IPS-18a (cell line): ENCODE measurements around the gene AOPEP.
"Not testable (repeated sequence)": the region's sequence is repeated elsewhere in the genome, so short reads cannot be mapped to it uniquely, and the experiment has no call there.

Experiments
- H3K27ac ChIP-seq: one replicate; pipeline ENCODE4 v1.5.1; 2013; ENCODE audit warnings: low read length
- H3K27me3 ChIP-seq: one replicate; pipeline ENCODE4 v1.6.1; 2013; ENCODE audit warnings: mild to moderate bottlenecking, low read length; ENCODE audit not compliant: control insufficient read depth, insufficient read depth
- H3K36me3 ChIP-seq: one replicate; pipeline ENCODE4 v1.6.1; 2013; ENCODE audit warnings: low read depth, low read length; ENCODE audit not compliant: control insufficient read depth
- H3K4me1 ChIP-seq: one replicate; pipeline ENCODE4 v1.6.1; 2013; ENCODE audit warnings: low read depth, low read length; ENCODE audit not compliant: control insufficient read depth
- H3K4me3 ChIP-seq: one replicate; pipeline ENCODE4 v1.5.1; 2013; ENCODE audit warnings: low read length
- H3K9ac ChIP-seq: one replicate; pipeline ENCODE4 v1.6.1; 2013; ENCODE audit warnings: mild to moderate bottlenecking, low read length, moderate library complexity
- H3K9me3 ChIP-seq: one replicate; pipeline ENCODE4 v1.6.1; 2013; ENCODE audit warnings: low read depth, low read length; ENCODE audit not compliant: control insufficient read depth

The AOPEP gene

GRCh38 chr9:94952565-94953373 is 226.3 kb downstream of the AOPEP start:
- no peaks in the 10 kb centered on the region for H3K27me3 ChIP-seq
- H3K9me3 ChIP-seq, result no peaks in the 10 kb centered on the region
- H3K9ac ChIP-seq, result no peak overlapping the region
- H3K27ac ChIP-seq, result no peak overlapping the region
- H3K4me3 ChIP-seq, result no peak overlapping the region
- peaks cover 33% of the 10 kb centered on the region for H3K4me1 ChIP-seq
- H3K36me3 ChIP-seq, result no peaks in the 10 kb centered on the region

DNA sequence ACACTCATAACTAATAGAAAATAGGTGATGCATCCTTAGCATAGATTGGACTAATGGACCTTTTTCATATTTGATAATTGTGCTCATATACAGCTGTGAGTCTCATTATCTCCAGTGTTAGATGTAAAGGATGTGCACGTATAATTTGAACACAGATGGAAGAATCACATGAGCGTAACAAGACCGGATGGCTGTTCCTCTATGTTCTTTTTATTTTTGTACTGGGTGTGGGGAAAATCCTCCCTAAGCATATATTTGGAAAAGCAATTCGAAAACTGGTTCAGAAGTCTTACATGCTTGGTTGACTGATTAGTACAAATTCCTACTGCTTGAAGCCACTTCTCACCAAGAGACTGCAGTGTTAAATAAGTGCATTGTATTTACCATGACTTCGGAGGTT is 230.2 kb downstream of the AOPEP start:
- Histone ChIP-seq H3K27me3 (no peaks in the 10 kb centered on the region), H3K4me1 (no peaks in the 10 kb centered on the region), H3K36me3 (no peaks in the 10 kb centered on the region), H3K27ac (no peak overlapping the region), H3K9ac (no peak overlapping the region), H3K4me3 (no peak overlapping the region), H3K9me3 (no peaks in the 10 kb centered on the region)

DNA sequence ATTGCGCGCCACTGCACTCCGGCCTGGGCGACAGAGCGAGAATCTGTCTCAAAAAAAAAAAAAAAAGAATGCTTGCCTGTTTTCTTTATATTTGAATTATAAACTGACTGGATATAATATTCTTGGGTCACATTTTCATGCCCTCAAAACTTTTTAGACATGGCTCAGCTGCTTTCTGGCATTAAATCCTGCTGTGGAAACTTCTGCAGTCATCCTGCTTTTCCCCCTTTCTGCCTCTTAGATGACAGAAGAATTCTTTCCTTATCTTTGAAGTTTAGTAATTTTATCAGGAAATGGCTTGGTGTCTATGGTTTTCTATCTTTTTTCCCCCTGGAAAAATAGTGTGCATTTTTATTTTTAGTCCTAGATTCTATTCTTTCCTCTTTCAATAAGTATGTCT is 234.5 kb downstream of the AOPEP start:
- Histone ChIP-seq H3K4me1 (no peaks in the 10 kb centered on the region), H3K27me3 (no peaks in the 10 kb centered on the region), H3K9me3 (no peaks in the 10 kb centered on the region), H3K36me3 (no peaks in the 10 kb centered on the region), H3K9ac (no peak overlapping the region), H3K27ac (no peak overlapping the region), H3K4me3 (no peak overlapping the region)

DNA sequence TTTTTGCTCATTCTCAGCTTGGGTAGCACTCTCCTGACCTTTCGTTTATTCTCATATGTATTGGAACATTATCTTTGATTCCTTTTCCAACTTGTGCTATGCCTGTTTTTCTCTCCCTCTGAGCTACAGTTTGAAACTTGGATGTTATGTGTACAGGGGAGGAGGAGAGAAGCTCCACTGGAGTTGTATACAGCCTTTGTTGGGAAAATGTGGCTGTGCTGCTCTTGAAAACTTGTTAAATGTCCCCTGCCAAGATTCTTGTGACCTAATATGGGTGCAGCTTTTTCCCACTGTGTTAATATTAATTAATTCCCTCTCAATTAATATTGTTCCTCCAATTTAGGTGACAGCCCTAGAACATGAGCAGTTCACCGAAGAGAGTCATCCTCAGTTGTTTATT is 235.4 kb downstream of the AOPEP start:
- no peaks in the 10 kb centered on the region for H3K27me3 ChIP-seq
- H3K36me3 ChIP-seq, result no peaks in the 10 kb centered on the region
- no peaks in the 10 kb centered on the region for H3K4me1 ChIP-seq

DNA sequence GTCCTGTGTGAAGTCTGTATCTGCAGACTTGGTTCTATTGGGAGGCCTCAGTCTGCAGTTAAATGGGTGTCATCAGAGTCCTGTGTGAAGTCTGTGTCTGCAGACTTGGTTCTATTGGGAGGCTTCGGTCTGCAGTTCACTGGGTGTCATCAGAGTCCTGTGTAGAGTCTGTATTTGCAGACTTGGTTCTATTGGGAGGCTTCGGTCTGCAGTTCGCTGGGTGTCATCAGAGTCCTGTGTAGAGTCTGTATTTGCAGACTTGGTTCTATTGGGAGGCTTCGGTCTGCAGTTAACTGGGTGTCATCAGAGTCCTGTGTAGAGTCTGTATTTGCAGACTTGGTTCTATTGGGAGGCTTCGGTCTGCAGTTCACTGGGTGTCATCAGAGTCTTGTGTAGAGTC is 239.1 kb downstream of the AOPEP start:
- H3K4me1 ChIP-seq, H3K9me3 ChIP-seq, H3K27me3 ChIP-seq, H3K36me3 ChIP-seq, H3K9ac ChIP-seq, H3K4me3 ChIP-seq, H3K27ac ChIP-seq: not testable (repeated sequence)

More for the DNA sequence above, 235.4 kb downstream of the AOPEP start:
- no peak overlapping the region for H3K9ac ChIP-seq
- H3K27ac ChIP-seq, result no peak overlapping the region
- no peaks in the 10 kb centered on the region for H3K9me3 ChIP-seq
- H3K4me3 ChIP-seq, result no peak overlapping the region

GRCh38 chr9:94966046-94966445 is 239.5 kb downstream of the AOPEP start:
- not testable (repeated sequence) for H3K4me3 ChIP-seq, H3K36me3 ChIP-seq, H3K9me3 ChIP-seq, H3K27ac ChIP-seq, H3K9ac ChIP-seq, H3K4me1 ChIP-seq, H3K27me3 ChIP-seq

GRCh38 chr9:94967482-94967881 is 241.0 kb downstream of the AOPEP start:
- H3K9me3 ChIP-seq, result no peaks in the 10 kb centered on the region
- H3K36me3 ChIP-seq, result no peaks in the 10 kb centered on the region
- peaks cover 4% of the 10 kb centered on the region for H3K4me1 ChIP-seq
- no peak overlapping the region for H3K27ac ChIP-seq
- H3K4me3 ChIP-seq, result no peak overlapping the region
- H3K9ac ChIP-seq, result no peak overlapping the region
- no peaks in the 10 kb centered on the region for H3K27me3 ChIP-seq

DNA sequence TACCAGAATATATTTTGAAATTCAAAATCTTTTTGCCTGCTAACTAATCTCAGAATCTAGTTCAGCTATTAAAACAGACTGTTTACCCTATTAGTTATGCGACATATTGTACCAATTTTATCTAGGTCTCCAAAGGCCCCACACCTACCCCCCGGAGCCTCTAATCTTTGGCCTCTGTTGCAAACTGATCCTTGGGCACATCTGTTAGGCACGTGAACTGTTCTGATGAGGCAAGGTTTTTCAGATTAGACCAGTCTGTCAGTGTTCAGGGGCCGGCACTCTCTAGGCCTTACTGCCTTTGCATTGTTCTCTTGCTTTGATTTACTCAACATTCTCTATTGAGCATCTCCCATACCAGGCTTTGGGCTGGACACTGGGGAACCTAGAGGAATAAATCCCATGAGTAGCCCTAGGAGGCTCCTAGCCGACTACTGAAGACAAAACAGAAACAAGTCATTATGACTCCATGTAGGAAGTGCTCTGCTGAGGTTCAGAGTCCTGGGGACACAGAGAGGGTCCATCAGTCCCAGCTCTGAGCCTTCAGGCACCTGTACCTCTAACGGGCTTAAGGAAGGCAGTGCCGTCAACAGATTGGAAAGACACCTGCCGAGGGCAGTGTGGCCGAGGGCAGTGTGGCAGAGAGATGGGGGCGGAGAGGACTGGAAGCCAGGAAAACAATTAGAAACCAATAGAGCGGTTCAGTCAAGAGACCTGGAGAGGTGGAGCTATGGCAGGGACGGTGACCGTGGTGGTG is 245.1 kb downstream of the AOPEP start:
- Histone ChIP-seq H3K4me3 (no peak overlapping the region), H3K9me3 (no peaks in the 10 kb centered on the region), H3K9ac (no peak overlapping the region), H3K36me3 (no peaks in the 10 kb centered on the region), H3K27ac (no peak overlapping the region), H3K4me1 (peaks cover 4% of the 10 kb centered on the region), H3K27me3 (no peaks in the 10 kb centered on the region)

- Histone ChIP-seq H3K27me3 (no peaks in the 10 kb centered on the region), H3K9me3 (no peaks in the 10 kb centered on the region), H3K4me1 (peaks cover 4% of the 10 kb centered on the region), H3K4me3 (no peak overlapping the region), H3K27ac (no peak overlapping the region), H3K36me3 (no peaks in the 10 kb centered on the region), H3K9ac (no peak overlapping the region)
Measured at GRCh38 chr9:94973451-94973941, 247.0 kb downstream of the AOPEP start.

DNA sequence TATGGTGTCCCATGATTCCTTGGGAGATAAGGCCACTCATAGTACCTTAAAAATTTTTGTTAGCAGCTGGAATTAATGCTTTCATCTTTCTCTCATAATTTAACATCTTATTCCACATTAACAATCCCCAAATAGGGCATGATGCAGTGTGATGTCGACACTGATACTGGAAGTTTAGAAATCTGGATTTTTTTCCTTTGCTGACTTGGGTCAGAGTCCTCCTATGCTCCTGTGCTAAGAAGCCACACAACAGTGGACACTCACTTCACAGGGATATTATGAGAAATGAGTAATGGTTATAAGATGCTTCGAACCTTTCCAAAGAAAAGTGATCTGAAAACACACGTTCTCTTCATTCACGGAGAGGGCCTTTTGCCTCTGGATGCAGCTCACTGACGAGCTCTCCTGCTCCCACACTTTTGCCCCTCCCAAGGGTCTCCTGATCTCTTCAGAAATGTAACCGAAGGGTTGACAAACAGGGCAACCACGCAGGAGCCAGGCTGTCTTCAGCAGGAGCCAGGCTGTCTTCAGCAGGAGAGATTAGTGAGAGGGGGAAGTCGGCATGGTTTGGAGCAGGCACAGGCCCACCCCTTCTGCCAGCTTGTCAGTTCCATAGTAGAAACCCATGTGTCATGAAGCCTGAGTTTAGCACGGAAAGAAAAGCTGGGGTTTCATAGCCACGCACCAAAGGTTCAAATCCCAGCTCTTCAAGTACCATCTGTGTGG is 247.8 kb downstream of the AOPEP start:
- no peak overlapping the region for H3K27ac ChIP-seq
- H3K36me3 ChIP-seq, result no peaks in the 10 kb centered on the region
- H3K4me3 ChIP-seq, result no peak overlapping the region
- peaks cover 4% of the 10 kb centered on the region for H3K4me1 ChIP-seq
- no peaks in the 10 kb centered on the region for H3K9me3 ChIP-seq
- H3K9ac ChIP-seq, result no peak overlapping the region
- H3K27me3 ChIP-seq, result no peaks in the 10 kb centered on the region

GRCh38 chr9:94975480-94975879 is 249.0 kb downstream of the AOPEP start:
- no peaks in the 10 kb centered on the region for H3K36me3 ChIP-seq
- no peak overlapping the region for H3K4me3 ChIP-seq
- no peaks in the 10 kb centered on the region for H3K27me3 ChIP-seq
- no peak overlapping the region for H3K27ac ChIP-seq
- peaks cover 11% of the 10 kb centered on the region for H3K4me1 ChIP-seq
- H3K9ac ChIP-seq, result no peak overlapping the region
- H3K9me3 ChIP-seq, result no peaks in the 10 kb centered on the region
